Gastrocnemius medialis (tissue), 4 donors: ENCODE results near the gene RHBDD1.

Experiments used
- CTCF ChIP-seq, 5 experiments: fragments of 450-650 bp in 3 of 5; fragments of 200-600 bp in 2 of 5; sonication (generic) in 2 of 5; IDR thresholded peaks in 4 of 5; conservative IDR thresholded peaks in 1 of 5; 1 replicate in 4 of 5; 2 replicates in 1 of 5; pipeline ENCODE4 v1.5.1; 2016 to 2019; ENCODE audit warnings: antibody characterized with exemption in 5 of 5, mild to moderate bottlenecking in 3 of 5, moderate library complexity in 3 of 5
- POLR2A ChIP-seq, 2 donors: fragments of 450-650 bp; IDR thresholded peaks; one replicate each; pipeline ENCODE4 v1.6.1; 2017; ENCODE audit warnings: antibody characterized with exemption in 2 of 2, mild to moderate bottlenecking in 2 of 2, moderate library complexity in 2 of 2

DNA sequence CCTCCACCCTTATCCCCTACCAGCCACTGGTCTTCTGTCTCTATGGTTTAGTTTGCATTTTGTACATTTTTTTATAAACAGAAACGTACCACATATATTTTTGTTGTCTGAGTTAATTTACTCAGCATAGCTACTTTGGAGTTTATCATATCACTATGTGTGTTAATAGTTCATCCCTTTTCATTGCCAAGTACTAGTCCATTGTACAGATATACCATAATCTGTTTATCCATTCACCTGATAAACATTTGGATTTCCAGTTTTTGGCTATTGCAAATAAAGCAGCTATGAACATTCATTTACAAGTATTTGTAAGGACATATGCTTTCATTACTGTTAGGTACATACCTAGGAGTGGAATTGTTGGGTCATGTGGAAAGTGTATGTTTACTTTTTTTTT is 123.6 kb downstream of the RHBDD1 start:
- TF ChIP-seq CTCF (IDR thresholded peaks at IDR 0.05 in 4 of 5, conservative IDR thresholded peaks at IDR 0.05 in 1 of 5) (no peak), POLR2A (IDR thresholded peaks at IDR 0.05) (no peak)
